Adrenal gland (tissue), 12 donors: Measurements from ENCODE around the gene HOXA10. TPM values are rescaled to one million over a fixed set of nuclear protein-coding genes. Genes with fewer than 3 reads are reported as not detected.

Experiments
- DNase-seq, 7 donors: peaks; one replicate each; pipeline ENCODE4 v3.0.0-alpha.2; 2019 to 2020
- H3K27ac ChIP-seq, 5 donors: fragments of 200-600 bp; sonication (generic) in 4 of 5; 1 replicate in 3 of 5; 2 replicates in 2 of 5; pipeline versions ENCODE4 v1.5.1 to v1.8.0; 2016 to 2020; ENCODE audit warnings: mild to moderate bottlenecking in 1 of 5
- H3K27me3 ChIP-seq: fragments of 200-600 bp; 2 replicates; pipeline ENCODE4 v1.8.0; 2021
- H3K36me3 ChIP-seq, 2 donors: fragments of 200-600 bp; replicated peaks in 1 of 2; 1 replicate in 1 of 2; 2 replicates in 1 of 2; pipeline versions ENCODE4 v1.5.1 to v1.8.0; 2018 to 2022
- H3K4me1 ChIP-seq, 2 donors: fragments of 200-600 bp; replicated peaks in 1 of 2; 1 replicate in 1 of 2; 2 replicates in 1 of 2; pipeline versions ENCODE4 v1.5.1 to v1.8.0; 2018 to 2021
- H3K4me3 ChIP-seq, 4 donors: fragments of 200-600 bp; sonication (generic) in 3 of 4; one replicate each; pipeline ENCODE4 v1.5.1; 2016 to 2018
- H3K9me3 ChIP-seq, 3 donors: fragments of 200-600 bp; sonication (generic) in 1 of 3; replicated peaks in 1 of 3; 1 replicate in 2 of 3; 2 replicates in 1 of 3; pipeline versions ENCODE4 v1.5.1 to v1.8.0; 2016 to 2021
- CTCF ChIP-seq, 6 experiments: fragments of 450-650 bp in 4 of 6; fragments of 200-600 bp in 2 of 6; sonication (generic) in 1 of 6; IDR thresholded peaks; 1 replicate in 5 of 6; 2 replicates in 1 of 6; pipeline versions ENCODE4 v1.5.1 to v1.8.0; 2016 to 2021; ENCODE audit warnings: antibody characterized with exemption in 6 of 6, mild to moderate bottlenecking in 2 of 6, moderate library complexity in 1 of 6
- POLR2A ChIP-seq, 2 donors: fragments of 450-650 bp; IDR thresholded peaks; one replicate each; pipeline ENCODE4 v1.6.1; 2017; ENCODE audit warnings: antibody characterized with exemption in 2 of 2, mild to moderate bottlenecking in 2 of 2, moderate library complexity in 1 of 2
- WGBS, 4 donors: extraction: QIAGEN DNeasy Blood & Tissue Kit in 2 of 4; methylation state at CpG; one replicate each; pipeline versions ENCODE4 v1.1.5 to v1.1.7; 2013 to 2017; 5-methylcytosine and 5-hydroxymethylcytosine counted together
- intact Hi-C, 2 donors: fragments of 100-400 bp; cut with DNase I; formaldehyde crosslinking; loops; one replicate each; pipeline versions ENCODE4 v1.14.1 to v1.15.0; 2022 to 2023
- polyA plus RNA-seq, 3 donors: library from polyadenylated mRNA; stranded (reverse); fragments of 200-250 nt in 2 of 3; fragments of 350-450 nt in 1 of 3; fragmentation: Illumina TruSeq in 1 of 3; extraction: RNeasy Lipid Tissue Mini Kit (QIAGEN cat#74804) in 1 of 3; gene quantifications; one replicate each; pipeline ENCODE4 v1.2.3, GENCODE V29; 2013 to 2014
- total RNA-seq, 9 donors: library from RNA; depleted of rRNA in 4 of 9; stranded (reverse); fragments of >200 nt in 4 of 9; fragments of 120-200 nt in 1 of 9; fragmentation: NEBNext Ultra II Directional in 1 of 9; extraction: Animal tissue kit (Norgen Biotek cat#: 25700) in 1 of 9; gene quantifications; one replicate each; pipeline versions ENCODE4 v1.1.0 to v1.2.4, GENCODE V29; 2013 to 2023
- donor health status: healthy with polysubstance abuse.
- donor health status: Bipolar disorder and iron deficiency.
- donor health status: DM: yes; HTN: yes; CAD: no.
- donor health status: DM: no; HTN: no; CAD: no.
- donor health status: DM: no; HTN: no; CAD: no.
- donor health status: DM: yes; HTN: yes; CAD: no.

HOXA10 gene
- total and polyA plus RNA-seq, 12 donors, result 0.11 to 14.7 (median 11.3) TPM

- TF ChIP-seq POLR2A (IDR thresholded peaks at IDR 0.05) (no peak), CTCF (IDR thresholded peaks at IDR 0.05) (no peak)
- Histone ChIP-seq H3K4me3 (no peak overlapping the region), H3K27me3 (peaks cover 100% of the 10 kb centered on the region), H3K36me3 (no peaks in the 10 kb centered on the region), H3K27ac (no peak overlapping the region), H3K4me1 (peaks cover 10 to 33% of the 10 kb centered on the region in 2 donors), H3K9me3 (no peaks in the 10 kb centered on the region)
- intact Hi-C loops, result loop anchor here in 1 of 2 donors (10.0 kb wide), 1 partner anchor 1312 kb away; no protein-coding TSS in a partner anchor
- peak in 2 of 7 donors; percentile 5 to 23 for DNase-seq
- 48 to 63% (median 54%) methylated on average over 4 of the region's 4 CpGs for WGBS, 4 donors
Observed at GRCh38 chr7:27186668-27187474, 12.8 kb upstream of the HOXA10 start.

GRCh38 chr7:27185854-27186667 lies 11.9 kb upstream of the HOXA10 start:
- intact Hi-C loops, result loop anchor here in 1 of 2 donors (10.0 kb wide), 1 partner anchor 1311 kb away; no protein-coding TSS in a partner anchor
- peaks cover 100% of the 10 kb centered on the region for H3K27me3 ChIP-seq
- no peak overlapping the region for H3K27ac ChIP-seq
- H3K9me3 ChIP-seq, result no peaks in the 10 kb centered on the region
- 18 to 27% (median 22%) methylated on average over 14 to 24 of the region's 24 CpGs for WGBS, 4 donors
- DNase-seq, result peak in 3 of 7 donors; percentile 14 to 48 (median 23)
- H3K4me3 ChIP-seq, result no peak overlapping the region
- TF ChIP-seq POLR2A (IDR thresholded peaks at IDR 0.05), result no peak
- TF ChIP-seq CTCF (IDR thresholded peaks at IDR 0.05), result no peak
- peaks cover 10 to 33% of the 10 kb centered on the region in 2 donors for H3K4me1 ChIP-seq
- no peaks in the 10 kb centered on the region for H3K36me3 ChIP-seq

GRCh38 chr7:27185013-27185853 lies 11.1 kb upstream of the HOXA10 start, which contains the start of gene HOXA11:
TSS of gene HOXA11 (minus strand) at chr7:27185232. CDS start at chr7:27185144, 88 bp downstream.
- H3K27me3 ChIP-seq, result peaks cover 100% of the 10 kb centered on the region
- H3K27ac ChIP-seq, result no peak within 1 kb of the TSS

More at GRCh38 chr7:27185013-27185853, 11.1 kb upstream of the HOXA10 start, which contains the start of gene HOXA11:
- peaks cover 10 to 33% of the 10 kb centered on the region in 2 donors for H3K4me1 ChIP-seq
- 8 to 15% (median 10%) methylated on average over 27 to 43 of the region's 43 CpGs for WGBS, 4 donors
- no peaks in the 10 kb centered on the region for H3K9me3 ChIP-seq
- peak in 6 of 7 donors; percentile 16 to 49 (median 32) for DNase-seq
- no peaks in the 10 kb centered on the region for H3K36me3 ChIP-seq
- peak within 1 kb of the TSS in 1 of 4 donors; percentile 42 for H3K4me3 ChIP-seq
- intact Hi-C loops, result loop anchor here in 1 of 2 donors (10.0 kb wide), 1 partner anchor 1310 kb away; no protein-coding TSS in a partner anchor
- no peak for TF ChIP-seq CTCF (IDR thresholded peaks at IDR 0.05)
- no peak for TF ChIP-seq POLR2A (IDR thresholded peaks at IDR 0.05)
